ENCODE measurements around the gene SIPA1L3.
"Not testable (repeated sequence)": the region's sequence is repeated elsewhere in the genome, so short reads cannot be mapped to it uniquely, and the experiment has no call there.

The SIPA1L3 gene

DNA sequence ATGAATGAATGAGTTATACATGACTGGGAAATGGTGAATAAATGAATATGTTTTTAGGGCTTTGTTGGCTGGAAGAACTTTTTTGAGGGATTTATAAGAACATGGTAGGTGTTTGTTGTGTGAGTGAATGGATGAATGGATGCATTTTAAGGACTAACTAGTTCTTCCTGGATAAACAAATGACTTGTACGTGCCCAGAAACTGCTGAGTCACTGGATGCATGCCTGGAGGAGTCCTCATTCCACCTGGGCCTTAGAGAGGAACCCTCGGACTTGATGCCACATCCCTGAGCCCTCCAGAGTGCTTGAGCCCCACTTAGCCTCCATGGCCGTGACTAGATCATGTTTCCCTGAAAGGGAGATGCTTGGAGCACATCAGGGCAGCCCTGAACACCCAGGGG is 163.6 kb downstream of the SIPA1L3 start:
- DNase-seq (ENCODE audit: low read depth) = peak; percentile 56
- H3K4me3 ChIP-seq (ENCODE audit: low read length) = no peak overlapping the region
- TF ChIP-seq, protein P1, sequence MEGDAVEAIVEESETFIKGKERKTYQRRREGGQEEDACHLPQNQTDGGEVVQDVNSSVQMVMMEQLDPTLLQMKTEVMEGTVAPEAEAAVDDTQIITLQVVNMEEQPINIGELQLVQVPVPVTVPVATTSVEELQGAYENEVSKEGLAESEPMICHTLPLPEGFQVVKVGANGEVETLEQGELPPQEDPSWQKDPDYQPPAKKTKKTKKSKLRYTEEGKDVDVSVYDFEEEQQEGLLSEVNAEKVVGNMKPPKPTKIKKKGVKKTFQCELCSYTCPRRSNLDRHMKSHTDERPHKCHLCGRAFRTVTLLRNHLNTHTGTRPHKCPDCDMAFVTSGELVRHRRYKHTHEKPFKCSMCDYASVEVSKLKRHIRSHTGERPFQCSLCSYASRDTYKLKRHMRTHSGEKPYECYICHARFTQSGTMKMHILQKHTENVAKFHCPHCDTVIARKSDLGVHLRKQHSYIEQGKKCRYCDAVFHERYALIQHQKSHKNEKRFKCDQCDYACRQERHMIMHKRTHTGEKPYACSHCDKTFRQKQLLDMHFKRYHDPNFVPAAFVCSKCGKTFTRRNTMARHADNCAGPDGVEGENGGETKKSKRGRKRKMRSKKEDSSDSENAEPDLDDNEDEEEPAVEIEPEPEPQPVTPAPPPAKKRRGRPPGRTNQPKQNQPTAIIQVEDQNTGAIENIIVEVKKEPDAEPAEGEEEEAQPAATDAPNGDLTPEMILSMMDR (conservative IDR thresholded peaks at IDR 0.05; ENCODE audit: low read length) = no peak

DNA sequence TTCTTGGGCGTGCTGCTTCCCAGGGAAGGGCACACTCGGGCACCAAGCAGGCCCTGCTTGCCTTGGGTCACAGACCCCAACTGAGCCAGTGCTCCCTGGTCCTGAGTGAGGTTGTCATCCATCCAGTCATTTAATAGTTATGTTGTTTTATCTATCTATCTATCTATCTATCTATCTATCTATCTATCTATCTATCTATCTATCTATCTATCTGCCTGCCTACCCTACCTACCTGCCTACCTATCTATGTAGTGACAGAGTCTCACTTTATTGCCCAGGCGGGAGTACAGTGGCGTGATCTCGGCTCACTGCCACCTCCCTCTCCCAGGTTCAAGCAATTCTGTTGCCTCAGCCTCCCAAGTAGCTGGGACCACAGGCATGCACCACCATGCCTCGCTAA is 164.0 kb downstream of the SIPA1L3 start:
- DNase-seq (ENCODE audit: low read depth); H3K4me3 ChIP-seq (ENCODE audit: low read length): not testable (repeated sequence)

DNA sequence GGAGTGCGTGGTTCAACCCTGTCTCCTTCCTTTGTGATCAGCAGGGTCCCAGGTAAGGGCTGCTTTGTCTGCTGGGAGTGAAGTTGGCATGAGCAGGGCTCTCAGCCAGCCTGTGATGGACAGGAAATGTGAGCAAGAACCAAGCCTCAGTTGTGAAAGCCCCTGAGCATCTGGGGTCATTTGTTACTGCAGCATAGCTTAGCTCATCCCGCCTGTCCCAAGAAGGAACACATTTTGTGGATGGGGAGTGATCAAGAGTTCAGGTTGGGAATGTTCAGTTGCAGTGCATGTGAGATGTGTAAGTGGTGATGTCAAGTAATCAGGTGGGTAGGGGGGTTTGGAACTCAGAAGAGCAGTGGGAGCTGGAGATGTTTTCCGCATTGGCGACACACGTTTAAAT is 164.6 kb downstream of the SIPA1L3 start:
- H3K4me3 ChIP-seq (ENCODE audit: low read length) = no peak overlapping the region
- TF ChIP-seq, protein P1 (conservative IDR thresholded peaks at IDR 0.05; ENCODE audit: low read length) = no peak

DNA sequence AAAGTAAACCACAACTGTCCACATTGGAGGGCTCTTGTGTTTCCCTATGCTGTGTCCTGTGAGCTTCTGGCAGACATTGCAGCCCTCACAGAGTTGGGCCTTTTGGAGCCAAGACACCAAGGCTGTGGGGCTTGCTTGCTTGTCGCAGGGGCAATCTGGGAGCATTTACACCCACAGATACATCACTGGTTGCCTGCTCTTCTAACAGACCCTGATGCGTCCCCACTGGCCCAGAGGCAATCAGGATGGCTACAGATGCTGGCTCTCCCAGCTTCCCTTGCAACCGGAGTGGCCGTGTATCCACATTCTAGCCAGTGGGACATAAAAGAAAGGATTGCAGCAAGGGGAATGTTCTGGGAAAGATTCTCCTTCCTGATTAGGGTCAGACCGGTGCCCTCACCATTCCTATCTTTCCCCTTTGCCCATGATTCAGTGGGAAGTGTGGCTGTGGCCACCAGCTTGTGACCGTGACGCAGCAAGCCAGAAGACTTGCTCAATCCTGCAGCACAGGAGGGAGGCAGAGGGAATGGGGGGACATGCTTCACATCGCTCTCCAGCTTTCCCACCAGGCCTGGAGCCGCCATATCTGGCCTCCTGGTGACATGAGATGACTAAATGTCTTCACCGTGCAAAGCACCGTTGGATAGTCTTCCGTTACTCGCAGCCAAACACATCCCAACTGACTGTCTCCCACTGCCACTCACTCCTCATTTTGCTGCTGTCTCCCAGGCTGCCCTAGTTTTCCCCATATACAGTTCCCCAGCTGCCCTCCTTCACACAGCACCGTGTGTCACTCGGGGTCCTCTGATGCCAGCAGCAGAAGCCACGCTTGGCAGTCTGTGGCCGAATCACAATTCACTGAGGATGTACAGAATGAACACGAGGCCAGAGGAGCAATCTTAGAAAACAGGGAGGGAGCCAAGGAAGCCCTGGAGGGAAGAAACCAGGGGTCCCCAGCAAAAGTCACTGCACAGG is 166.1 kb downstream of the SIPA1L3 start:
- TF ChIP-seq, protein P1 (conservative IDR thresholded peaks at IDR 0.05; ENCODE audit: low read length) = no peak
- DNase-seq (ENCODE audit: low read depth) = no peak
- H3K4me3 ChIP-seq (ENCODE audit: low read length) = no peak overlapping the region

More for the DNA sequence above, 164.6 kb downstream of the SIPA1L3 start:
- DNase-seq (ENCODE audit: low read depth) = no peak

DNA sequence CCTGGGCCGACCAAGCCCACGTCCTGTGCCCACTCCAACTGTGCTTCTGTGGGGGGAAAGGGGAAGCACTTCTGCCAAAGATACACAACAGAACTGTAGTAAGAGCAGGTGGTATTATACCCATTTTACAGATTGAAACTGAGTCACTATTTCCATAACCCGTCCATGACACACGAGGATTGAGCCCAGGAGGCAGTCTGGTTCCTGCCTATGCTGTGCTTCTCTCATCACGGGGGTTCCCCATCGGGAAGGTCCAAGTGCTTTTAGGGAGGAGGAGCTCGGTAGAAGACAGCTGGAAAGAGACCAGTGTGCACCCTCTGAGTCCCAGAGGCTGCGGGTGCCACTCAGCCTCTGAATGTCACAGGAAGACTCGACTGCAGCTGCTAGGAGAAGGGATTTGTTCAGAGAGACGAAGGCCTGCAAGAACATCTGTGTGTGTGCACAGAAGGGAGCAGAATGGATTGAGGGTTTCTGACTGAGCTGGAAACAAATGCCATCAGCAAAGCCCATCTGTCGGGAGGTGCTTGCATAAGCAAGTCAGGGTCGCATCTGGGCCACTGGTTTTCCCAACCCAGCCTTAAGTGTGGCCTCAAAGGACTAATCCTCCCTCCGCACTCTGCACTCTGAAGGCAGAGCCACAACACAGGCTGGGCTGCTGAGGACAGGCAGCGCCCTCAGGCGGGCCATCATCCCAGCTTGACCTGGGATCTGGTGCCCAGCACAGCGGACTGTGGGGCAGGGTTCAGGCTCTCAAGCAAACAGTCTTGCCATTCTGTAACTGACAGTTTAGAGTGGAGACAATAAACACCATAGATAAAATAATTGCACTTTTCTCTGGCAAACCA is 167.1 kb downstream of the SIPA1L3 start:
- DNase-seq (ENCODE audit: low read depth) = no peak
- TF ChIP-seq, protein P1 (conservative IDR thresholded peaks at IDR 0.05; ENCODE audit: low read length) = peak; percentile 20
- no peak overlapping the region for H3K4me3 ChIP-seq (ENCODE audit: low read length)

DNA sequence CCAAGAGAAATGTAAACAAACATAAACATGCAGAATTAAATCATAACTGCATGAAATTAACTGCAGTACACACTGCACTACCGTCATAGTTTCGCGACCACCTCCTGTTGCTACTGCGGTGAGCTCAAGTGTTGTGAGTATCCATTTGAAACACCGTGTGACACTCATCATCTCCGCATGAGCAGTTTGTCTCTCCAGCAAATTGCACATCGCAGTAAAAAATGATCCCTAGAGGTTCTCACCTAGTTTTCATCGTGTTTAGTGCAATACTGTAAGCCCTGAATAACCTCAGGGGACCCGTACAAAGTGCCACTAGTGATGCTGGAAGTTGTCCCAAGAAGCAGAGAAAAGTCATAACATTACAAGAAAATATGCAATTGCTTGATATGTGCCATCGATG is 169.3 kb downstream of the SIPA1L3 start:
- DNase-seq (ENCODE audit: low read depth) = no peak
- no peak overlapping the region for H3K4me3 ChIP-seq (ENCODE audit: low read length)
- TF ChIP-seq, protein P1 (conservative IDR thresholded peaks at IDR 0.05; ENCODE audit: low read length) = no peak

DNA sequence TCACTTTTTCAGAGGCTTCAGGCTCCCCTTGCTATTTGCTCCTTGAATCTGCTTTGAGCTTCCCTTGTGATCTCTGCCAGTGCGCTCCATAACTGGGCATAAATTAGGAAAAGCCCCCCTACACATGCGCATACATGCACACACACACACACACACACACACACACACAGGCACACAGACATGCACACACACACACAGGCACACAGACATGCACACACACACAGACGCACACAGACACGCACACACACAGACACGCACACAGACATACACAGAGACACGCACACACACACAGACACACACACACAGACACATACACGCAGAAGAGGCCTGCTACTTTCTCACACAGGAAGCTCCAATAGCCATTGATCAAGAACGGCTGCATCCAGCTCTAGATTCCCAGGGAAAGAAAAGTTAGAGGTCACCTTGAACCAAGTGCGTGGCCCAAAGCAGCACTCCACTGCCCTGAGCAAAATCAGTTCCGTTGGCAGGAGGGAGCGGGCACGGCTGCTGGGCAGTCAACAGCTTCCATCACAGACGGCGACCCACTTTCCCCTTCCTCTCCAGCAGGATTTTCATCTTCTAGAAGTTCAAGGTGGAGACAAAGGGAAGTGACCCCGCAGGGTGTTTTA is 171.4 kb downstream of the SIPA1L3 start:
- no peak overlapping the region for H3K4me3 ChIP-seq (ENCODE audit: low read length)
- no peak for DNase-seq (ENCODE audit: low read depth)
- TF ChIP-seq, protein P1 (conservative IDR thresholded peaks at IDR 0.05; ENCODE audit: low read length) = no peak

Measured in AG10803 (cell line).